HG02981 (cell line): ENCODE measurements around the gene RSPH10B2.
"Not testable (repeated sequence)": the region's sequence is repeated elsewhere in the genome, so short reads cannot be mapped to it uniquely, and the experiment has no call there.

Experiments
- ATAC-seq: cut with Tn5 transposase; IDR thresholded peaks from one replicate; pipeline ENCODE4 v1.9.1; 2021; ENCODE audit warnings: mild to moderate bottlenecking, moderate library complexity; ENCODE audit not compliant: unreplicated experiment

RSPH10B2 gene

GRCh38 chr7:6837081-6837480 lies 83.2 kb downstream of the RSPH10B2 start:
- ATAC-seq, result not testable (repeated sequence)

GRCh38 chr7:6842278-6842921 lies 88.5 kb downstream of the RSPH10B2 start:
- ATAC-seq, result not testable (repeated sequence)

GRCh38 chr7:6843092-6843491 lies 89.2 kb downstream of the RSPH10B2 start:
- ATAC-seq, result not testable (repeated sequence)

- ATAC-seq, result not testable (repeated sequence)
Observed at GRCh38 chr7:6843654-6844053, 89.8 kb downstream of the RSPH10B2 start.

DNA sequence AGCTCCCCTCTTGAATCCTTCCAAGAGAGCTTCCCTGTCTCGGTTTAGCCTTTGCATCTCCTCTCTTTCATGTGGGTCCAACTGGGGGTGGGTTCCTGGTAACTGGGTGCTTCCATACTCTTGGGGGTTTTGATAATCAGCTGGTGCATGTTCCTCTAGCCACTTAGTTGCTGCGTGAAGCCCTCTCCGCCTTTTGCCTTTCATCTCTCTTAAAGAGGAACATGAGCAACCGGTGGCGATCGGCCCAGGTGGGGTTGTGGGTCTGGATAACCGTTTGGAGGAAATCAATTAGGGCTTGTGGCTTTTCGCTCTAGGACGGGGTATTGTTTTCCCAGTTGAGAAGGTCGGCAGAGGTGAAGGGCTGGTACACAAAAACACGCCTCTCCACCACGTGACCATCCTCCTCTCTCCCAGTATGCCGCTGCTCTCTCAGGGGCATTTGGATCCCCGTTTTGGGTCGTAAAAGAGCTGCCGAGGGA lies 92.1 kb downstream of the RSPH10B2 start:
- not testable (repeated sequence) for ATAC-seq

GRCh38 chr7:6847751-6848150 lies 93.8 kb downstream of the RSPH10B2 start:
- ATAC-seq, result not testable (repeated sequence)
